ENCODE data around the gene FOXJ3.

FOXJ3 gene

GRCh38 chr1:42163536-42164503, 171.2 kb downstream of the FOXJ3 start:
- no peak for DNase-seq

DNA sequence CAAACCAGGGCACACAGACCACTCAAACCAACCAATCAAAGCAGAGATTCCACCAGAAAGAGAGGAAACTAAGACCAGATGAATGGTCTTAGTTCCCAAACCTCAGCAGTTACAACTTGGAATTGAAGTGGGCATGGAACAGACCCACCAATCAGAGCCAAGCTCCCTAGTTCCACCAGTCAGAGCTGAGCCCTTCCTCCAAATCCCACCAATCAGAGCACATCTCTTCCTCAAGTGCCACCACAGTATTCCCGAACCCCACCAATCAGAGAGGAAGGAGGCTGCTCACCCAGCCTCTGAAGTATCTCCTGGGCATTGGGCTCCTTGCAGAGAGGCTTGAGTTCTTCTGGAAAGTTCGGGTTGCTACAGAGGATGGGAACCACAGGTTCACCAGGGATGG, 171.9 kb downstream of the FOXJ3 start:
- no peak for DNase-seq

GRCh38 chr1:42162181-42162580, 172.9 kb downstream of the FOXJ3 start:
- no peak for DNase-seq

DNA sequence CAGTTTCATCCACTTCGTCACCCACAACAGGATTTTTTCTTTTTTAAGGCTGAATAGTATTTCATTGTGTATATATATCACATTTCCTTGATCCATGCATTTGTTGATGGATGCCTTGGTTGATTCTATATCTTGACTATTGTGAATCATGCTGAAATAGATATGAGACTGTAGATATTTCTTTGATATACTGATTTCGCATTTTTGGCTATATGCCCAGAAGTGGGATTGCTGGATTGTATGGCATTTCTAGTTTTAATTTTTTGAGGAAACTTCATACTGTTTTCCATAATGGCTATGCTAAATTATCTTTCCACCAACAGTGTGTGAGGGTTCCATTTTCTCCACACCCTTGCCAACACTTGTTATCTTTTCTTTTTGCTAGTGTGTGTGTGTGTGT, 176.8 kb downstream of the FOXJ3 start:
- no peak for DNase-seq

- no peak for DNase-seq
These were observed 177.4 kb downstream of the FOXJ3 start for GRCh38 chr1:42157667-42158066.

GRCh38 chr1:42155362-42155761, 179.7 kb downstream of the FOXJ3 start:
- no peak for DNase-seq

- no peak for DNase-seq
These were observed 180.3 kb downstream of the FOXJ3 start for GRCh38 chr1:42154685-42155084.

DNA sequence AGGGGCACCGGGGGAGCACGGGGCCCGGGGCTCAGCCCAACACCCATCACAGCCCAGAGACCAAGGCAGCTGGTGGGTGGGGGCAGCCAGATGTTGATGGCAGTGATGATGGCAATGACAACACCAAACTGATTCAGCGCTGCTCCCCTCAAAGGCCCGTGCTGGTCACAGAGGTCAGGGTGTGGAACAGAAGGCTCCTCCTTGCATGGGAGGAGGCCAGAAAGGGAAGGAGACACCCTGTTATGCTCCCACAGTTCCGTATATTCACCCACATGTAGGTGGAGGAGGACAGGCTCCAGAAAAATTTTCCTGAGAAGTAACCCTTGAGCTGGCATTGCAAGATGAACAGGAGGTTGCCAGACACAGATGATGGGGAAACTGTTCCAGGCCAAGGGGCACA, 181.4 kb downstream of the FOXJ3 start:
- DNase-seq: no peak

DNA sequence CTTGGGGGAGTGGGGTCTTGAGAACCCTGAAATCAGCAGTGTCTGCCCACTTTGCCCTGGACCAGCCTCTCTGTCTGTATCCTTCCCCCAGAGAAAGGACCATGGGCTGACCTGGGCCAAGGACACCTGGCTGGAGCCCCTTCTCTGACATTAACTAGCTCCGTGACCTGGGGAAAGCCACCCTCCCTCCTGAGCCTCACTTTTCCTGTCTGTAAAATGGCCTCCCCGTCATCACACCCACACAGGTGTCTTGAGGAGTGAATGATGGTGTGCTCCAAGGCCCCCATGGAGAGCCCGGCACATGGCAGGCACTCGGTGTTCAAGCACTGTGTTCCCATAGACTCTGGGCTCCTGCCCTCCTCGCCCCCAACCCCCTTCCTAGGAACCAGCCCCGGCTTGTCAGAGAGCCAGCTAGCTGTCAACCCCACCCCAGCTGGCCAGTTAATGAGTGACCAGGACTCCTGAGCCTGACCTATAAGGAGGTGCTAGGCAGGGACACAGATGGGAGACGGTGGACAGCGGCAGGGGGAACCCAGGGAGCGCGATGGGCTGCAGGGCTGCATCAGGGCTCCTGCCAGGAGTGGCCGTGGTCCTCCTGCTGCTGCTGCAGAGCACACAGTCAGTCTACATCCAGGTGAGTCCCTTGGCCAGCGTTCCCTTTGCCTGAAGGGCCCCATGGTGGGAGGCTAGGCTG, 182.0 kb downstream of the FOXJ3 start, which contains the start of gene GUCA2B:
TSS of gene GUCA2B (plus strand) at position 504 of the 694 bp plus-strand sequence. CDS start at position 545, 41 bp downstream.
- DNase-seq: no peak

GRCh38 chr1:42152119-42152518, 182.9 kb downstream of the FOXJ3 start:
- no peak for DNase-seq

DNA sequence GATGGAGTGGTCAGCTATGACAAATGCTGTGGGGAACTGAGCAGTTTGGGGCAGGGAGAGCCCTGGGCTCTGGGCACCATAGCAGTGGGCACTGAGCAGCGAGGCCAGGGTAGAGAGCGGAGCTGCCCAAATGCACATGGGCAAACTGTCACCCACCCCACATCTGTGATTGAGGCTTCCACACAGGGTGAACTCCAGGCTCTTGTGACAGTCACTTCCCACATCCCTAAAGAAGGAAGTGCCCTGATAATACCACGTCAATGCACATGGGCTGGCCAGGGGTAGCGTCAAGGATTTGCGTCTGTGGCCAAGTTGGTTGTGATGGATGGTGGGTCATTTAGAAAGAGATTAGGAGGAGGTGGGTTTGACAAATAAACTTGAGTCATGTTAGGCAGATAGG, 184.4 kb downstream of the FOXJ3 start:
- DNase-seq: no peak

- no peak for DNase-seq
These were observed 186.9 kb downstream of the FOXJ3 start for GRCh38 chr1:42148166-42148565.

- DNase-seq: no peak
These were observed 188.3 kb downstream of the FOXJ3 start for GRCh38 chr1:42146626-42147320.

DNA sequence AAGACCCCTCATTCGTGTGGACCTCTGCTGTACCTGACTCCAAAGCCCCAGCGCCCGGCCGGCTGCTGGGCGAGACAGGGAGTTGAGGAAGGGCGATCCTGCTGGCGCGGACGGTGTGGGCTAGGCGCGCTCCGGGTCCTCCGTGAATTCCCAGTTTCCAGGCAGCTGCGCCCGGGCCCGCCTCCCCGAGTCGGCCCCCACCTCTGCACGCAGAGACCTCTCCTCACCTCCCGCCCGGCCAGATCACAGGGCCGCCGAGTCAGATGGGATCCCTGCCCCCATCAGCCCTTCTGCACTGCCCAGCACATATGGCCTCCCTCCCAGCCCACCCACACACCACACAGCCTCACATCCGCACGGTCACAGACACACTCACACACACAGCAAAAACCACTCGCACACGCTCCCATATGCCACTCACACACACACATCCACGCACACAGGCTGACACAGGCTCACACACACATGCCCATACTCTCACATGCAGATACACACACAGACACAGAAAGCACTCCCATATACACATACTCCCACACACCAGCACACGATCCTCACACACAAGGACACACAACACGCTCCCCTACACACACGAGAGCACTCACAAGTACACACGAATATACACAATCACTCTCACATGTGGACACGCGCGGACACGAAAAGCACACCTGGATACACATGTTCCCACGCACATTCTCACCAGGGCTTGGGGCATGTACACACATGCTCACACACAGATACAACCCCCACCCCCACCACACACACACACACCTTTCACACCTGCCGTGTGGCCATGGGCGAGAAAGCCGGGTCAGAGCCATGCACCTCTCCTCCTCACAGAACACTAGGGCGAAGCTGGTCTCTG, 189.0 kb downstream of the FOXJ3 start:
- DNase-seq: no peak

- DNase-seq: no peak
These were observed 189.7 kb downstream of the FOXJ3 start for GRCh38 chr1:42145389-42145716.

DNA sequence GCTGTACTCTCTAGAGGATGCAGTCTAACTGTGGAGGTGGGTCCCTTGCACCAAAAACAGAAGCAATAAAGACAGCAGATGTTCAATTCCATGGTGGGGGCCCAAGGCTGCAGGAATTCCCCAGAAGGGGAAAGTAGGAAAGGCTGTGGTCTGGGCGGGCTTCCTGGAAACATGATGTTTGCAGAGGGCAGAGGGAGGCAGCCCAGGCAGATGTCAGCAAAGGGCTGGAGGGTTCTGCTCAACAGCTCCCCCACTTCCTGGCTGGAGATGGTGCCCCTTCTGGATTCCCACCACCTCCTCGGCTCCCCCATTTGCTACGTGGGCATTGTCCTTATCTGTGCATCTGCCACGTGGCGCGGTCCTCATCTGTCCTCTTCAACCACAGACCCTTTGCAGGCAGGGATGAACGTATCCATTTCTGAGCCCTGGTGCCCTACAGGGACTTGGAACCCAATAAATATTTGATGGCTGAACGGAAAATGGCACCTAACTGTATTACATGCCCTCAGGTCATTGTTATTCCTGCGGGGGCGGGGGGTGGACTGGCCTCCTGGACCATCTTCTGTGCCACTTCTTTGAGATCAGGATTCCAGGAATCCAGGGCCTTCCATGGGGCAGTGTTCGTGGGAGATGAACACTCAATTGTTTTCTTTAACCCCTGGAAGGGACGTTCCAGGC, 190.2 kb downstream of the FOXJ3 start:
- no peak for DNase-seq

DNA sequence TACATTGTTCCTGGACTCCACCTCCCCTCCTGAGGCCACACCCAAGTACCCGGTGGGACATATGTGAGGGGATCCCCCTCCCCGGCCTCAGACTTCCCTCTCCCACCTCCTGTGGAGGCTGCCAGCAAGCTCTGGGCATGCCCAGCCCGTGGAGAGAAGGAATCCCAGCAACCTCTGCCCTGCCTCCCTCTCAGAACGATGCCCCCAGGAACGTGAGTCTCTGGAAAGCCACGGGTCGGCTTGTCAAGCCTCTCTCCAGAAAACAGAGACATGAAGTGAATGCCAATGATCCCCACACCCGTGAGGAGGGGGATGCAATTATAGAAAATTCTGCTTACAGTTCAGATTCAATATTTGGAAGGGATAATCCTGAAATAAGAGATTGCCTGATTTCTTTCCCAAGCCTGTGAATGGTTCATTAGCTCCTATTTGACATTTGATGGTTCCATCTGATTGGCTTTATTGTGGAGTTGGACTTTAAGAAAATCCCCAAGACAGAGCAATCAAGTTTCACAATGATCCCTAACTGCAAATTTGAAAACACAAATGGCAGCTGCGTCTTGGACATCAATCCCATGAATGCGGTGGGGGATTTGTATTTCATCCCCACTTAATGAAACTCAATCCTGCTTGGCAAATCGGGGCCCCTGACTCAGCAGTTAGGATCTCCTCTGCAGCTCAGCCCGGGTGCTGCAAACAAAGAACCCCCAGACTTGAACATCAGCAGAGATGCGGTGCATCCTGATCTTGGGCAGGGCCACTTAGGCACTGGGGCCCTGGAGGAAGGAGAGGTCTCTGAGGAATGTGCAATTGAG, 190.9 kb downstream of the FOXJ3 start:
- no peak for DNase-seq

GRCh38 chr1:42142894-42143675, 191.9 kb downstream of the FOXJ3 start:
- no peak for DNase-seq

- DNase-seq: no peak
These were observed 193.1 kb downstream of the FOXJ3 start for GRCh38 chr1:42141978-42142377.

DNA sequence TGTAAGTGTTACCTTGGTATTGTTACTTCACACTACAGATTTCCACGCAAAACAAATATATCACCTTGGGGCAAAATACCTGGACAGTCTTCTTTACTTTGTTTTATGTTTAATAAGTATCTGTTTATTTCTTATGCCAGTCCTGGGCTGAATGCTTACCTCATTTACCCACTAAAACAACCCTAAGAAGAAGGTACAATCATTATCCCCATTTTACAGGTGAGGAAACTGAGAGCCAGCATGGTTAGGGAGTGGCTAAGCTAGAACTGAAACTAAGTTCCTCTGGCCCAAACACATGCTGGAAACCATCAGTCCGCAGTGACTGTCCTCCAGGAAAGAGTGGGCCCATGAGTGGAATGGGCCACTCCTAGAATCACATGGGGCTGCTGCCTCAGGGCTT, 194.8 kb downstream of the FOXJ3 start:
- no peak for DNase-seq
